Measurements from ENCODE around the gene MXRA8.
A peak's percentile ranks its signal among the peaks of the same experiment; 100 is the strongest.

MXRA8 gene

DNA sequence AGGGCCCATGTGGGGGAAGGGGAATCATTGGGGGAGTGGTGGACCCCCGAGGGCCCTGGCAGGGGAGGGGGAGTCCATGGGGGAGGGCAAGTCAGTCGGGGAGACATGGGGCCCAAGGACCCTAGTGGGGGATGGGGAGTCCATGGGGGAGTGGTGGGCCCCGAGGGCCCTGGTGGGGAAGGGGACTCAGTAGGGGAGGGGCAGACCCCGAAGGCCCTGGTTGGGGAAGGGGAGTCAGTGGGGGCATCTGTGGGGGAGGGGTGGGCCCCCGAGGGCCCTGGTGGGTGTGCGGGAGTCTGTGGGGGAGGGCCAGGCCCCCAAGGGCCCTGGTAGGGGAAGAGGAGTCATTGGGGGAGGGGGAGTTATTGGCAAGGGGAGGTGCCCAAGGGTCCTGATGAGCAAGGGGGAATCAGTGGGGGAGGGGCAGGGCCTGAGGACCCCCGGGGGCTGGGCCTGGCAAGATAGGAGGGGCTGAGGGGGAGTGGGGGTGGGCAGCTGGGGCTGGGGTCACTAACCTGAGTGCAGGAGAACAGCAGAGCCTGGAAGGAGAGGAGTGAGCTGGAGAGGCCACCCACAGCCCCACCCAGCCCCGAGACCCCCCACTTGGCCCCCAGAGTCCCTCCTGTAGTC, 2.1 kb downstream of the MXRA8 start:
- Mint-ChIP-seq H3K9me3 (no peaks in the 10 kb centered on the region), H3K4me3 (no peak overlapping the region), H3K27me3 (peaks cover 29 to 66% of the 10 kb centered on the region in 2 donors), H3K36me3 (ENCODE audit: insufficient read depth) (peaks cover 9% of the 10 kb centered on the region), H3K27ac (no peak overlapping the region), H3K4me1 (ENCODE audit: low read depth in 2 of 2) (peaks cover 0 to 12% of the 10 kb centered on the region in 2 donors)
- DNase-seq (no peak), ATAC-seq (replicated peaks) (no peak)

DNA sequence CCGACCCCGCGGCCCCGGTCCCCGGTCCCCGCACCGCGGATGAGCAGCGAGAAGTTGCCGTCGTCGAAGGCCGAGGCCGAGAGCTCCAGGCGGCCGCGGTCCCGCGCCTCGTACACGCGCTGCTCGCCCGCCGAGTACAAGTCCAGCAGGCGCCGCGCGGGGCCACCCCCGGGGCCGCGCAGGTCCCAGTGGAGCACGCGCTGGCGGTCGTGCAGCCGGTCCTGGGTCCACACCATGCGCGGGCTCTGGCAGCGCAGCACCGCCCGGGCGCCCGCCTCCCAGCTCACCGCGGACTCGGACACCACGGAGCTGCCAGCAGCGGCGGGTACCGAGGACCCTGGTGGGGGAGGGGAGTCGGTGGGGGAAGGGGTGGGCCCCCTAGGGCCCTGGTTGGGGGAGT, 2.9 kb downstream of the MXRA8 start:
- no peaks in the 10 kb centered on the region for H3K9me3 Mint-ChIP-seq
- no peak overlapping the region for H3K27ac Mint-ChIP-seq
- no peak overlapping the region for H3K4me3 Mint-ChIP-seq
- H3K36me3 Mint-ChIP-seq (ENCODE audit: insufficient read depth): peaks cover 9% of the 10 kb centered on the region
- peaks cover 23 to 58% of the 10 kb centered on the region in 2 donors for H3K27me3 Mint-ChIP-seq
- DNase-seq (no peak), ATAC-seq (replicated peaks) (no peak)
- peaks cover 0 to 7% of the 10 kb centered on the region in 2 donors for H3K4me1 Mint-ChIP-seq (ENCODE audit: low read depth in 2 of 2)

DNA sequence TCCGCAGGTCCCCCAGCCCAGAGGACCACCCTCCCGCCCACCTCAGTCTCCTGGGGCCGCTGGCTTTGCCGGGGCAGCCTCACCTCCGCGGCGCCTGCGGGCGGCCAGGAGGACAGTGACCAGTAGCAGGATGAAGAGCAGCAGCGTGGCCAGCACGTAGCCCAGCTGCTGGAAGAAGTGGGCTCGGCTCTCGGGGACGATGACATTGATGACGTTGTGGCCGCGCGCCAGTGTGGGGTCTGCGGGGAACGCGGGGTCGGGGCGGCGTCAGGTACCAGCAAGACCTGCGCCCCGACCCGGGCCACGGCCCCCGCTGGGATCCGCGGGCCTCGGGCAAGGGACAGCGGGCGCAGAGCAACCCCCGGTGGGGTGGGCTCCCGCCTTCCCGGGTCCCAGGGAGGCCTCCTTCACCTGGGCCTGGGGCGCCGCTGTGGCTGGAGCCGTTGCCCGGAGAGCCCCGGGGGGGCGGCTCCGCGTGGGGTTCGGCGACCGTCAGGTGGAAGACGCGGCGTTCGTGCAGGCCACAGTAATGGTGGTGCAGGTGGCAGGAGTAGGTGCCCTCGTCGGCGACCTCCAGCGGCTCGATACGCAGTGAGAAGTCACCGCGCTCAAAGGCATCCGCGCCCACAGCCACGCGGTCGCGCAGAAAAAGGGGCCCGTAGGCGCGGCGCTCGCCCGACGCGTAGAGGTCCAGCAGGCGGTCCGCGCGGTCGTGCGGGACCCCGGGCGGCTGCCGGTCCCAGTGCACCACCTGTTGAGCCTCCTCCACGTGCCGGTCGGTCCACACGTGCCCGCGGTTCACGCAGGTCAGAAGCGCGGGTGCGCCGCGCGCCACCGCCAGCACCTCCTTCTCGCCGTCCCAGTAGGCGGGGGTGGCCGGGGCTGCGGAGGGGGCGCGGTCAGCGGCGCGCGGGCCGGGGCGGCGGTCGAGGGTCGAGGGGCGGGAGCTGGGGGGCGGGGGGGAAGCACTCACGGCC, 3.8 kb downstream of the MXRA8 start:
- peak; percentile 38 for ATAC-seq (replicated peaks)
- Mint-ChIP-seq H3K4me1 (ENCODE audit: low read depth in 2 of 2) (peaks cover 0 to 7% of the 10 kb centered on the region in 2 donors), H3K36me3 (ENCODE audit: insufficient read depth) (peaks cover 9% of the 10 kb centered on the region), H3K27ac (no peak overlapping the region), H3K27me3 (peaks cover 23 to 56% of the 10 kb centered on the region in 2 donors), H3K4me3 (peak overlapping the region; percentile 20 to 63), H3K9me3 (no peaks in the 10 kb centered on the region)
- no peak for DNase-seq

DNA sequence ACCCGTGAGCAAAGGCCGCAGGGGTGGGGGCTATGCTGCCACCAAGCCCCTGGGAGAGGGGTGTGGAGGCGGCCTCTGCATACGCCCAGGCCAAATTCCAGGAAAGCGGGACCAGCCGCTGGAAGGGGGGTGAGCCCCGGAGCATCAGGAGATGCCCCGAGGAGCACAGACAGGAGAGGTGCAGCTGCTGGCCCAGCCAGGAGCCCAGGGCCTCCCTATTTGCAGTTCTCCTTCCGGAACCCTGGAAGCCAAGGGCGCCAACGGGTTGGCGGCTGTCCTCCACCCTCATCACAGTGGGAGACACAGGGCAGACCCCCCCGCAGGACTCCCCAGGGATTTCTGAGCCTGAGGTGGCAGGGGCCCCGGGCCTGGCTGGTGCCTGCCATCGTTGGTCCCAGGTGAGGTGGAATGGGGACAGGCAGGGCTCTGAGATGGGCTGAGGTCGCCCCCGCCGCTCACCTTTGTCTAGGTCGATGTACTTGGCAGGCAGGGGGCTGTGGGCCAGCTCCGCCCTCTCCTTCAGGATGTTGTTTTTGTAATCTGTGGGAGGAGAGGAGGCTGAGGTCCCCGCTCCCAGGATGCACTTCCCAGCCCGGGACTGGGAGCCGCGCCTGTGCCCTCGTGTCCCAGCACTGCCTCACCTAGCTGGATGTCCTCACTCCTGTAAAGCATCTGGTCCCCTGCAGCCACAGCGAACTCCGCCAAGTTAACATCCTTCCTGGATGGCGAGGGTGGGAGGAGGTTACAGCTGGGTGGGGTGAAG, 4.8 kb downstream of the MXRA8 start:
- Mint-ChIP-seq H3K4me3 (peak overlapping the region; percentile 20 to 63), H3K27ac (no peak overlapping the region), H3K4me1 (ENCODE audit: low read depth in 2 of 2) (peaks cover 0 to 3% of the 10 kb centered on the region in 2 donors), H3K9me3 (no peaks in the 10 kb centered on the region), H3K27me3 (peaks cover 18 to 47% of the 10 kb centered on the region in 2 donors), H3K36me3 (ENCODE audit: insufficient read depth) (peaks cover 9% of the 10 kb centered on the region)
- ATAC-seq (replicated peaks) (no peak), DNase-seq (no peak)

DNA sequence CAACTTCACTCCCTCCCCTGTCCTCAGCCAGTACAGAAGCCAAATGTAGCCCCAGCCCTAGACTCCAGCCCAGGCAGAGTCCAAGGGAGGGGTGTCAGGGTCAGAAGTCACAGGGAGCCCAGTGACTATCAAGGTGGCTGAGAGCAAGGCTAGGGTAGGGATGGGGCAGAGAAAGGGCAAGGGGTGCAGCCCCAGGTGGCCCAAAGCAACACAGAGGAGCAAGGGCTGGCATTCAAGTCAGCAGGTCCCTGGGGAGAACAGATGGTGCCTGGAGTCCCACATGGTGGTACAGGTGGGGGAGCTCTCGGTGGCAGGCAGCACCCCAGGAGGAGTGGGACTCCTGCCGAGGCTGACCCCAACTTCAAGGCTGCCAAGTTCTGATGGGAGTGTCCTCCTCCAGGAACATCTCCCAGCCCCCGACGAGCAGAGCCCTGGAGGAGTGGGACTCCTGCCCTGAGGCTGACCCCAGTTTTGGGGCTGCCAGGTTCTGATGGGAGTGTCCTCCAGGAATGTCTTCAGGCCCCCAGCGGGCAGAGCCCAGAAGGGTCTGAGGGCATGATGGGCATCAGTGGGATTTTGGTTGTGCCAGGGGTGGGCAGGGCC, 5.5 kb downstream of the MXRA8 start:
- Mint-ChIP-seq H3K36me3 (ENCODE audit: insufficient read depth) (peaks cover 9% of the 10 kb centered on the region), H3K4me3 (peak overlapping the region; percentile 57 to 66), H3K9me3 (no peaks in the 10 kb centered on the region), H3K27ac (no peak overlapping the region), H3K27me3 (peaks cover 11 to 40% of the 10 kb centered on the region in 2 donors), H3K4me1 (ENCODE audit: low read depth in 2 of 2) (peaks cover 0 to 3% of the 10 kb centered on the region in 2 donors)
- ATAC-seq (replicated peaks): no peak
- DNase-seq: no peak

DNA sequence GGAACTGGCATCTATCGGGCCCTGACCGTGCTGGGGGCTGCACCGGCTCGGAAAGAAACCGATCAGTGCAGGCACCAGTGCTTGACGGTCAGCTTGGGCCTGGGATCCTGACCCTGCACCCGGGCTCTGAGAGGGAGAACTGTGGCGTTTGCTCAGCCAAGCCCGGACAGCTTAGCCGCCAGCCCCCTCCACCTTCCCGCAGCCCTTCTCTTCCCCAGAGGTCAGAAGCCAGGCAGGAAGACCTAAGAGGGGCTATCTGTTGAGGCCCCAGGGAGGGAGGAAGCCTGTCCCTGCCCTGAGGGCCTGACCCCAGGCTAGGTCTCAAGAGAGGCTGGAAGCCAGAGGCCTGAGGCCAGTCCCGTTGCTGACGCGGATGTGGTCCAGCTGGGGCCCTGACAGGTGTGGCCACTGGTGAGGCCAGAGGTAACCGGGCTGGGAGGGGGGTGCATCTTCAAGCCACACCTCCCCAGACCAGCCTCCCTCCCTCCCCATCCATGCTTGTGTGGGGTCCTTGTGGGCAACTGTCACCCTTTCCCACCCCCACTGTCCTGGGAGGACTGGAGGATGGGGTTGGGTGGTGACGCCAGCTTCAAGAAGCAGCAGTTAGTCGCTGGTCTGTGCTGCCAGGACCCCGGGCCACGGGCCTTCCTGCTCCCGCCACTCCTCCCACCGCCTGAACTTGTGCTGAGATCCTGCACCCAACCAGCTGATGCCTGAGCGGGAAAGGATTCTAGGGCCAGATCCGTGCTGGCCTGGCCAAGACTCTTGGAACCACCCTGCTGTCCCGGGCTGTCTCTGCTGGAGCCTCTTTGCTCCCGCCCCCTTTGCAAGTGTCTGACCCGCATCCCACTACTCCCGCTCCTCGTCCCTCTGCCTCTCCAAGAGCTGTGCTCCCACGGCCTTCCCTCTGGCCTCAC, 6.6 kb downstream of the MXRA8 start:
- DNase-seq (no peak), ATAC-seq (replicated peaks) (no peak)
- Mint-ChIP-seq H3K36me3 (ENCODE audit: insufficient read depth) (peaks cover 9% of the 10 kb centered on the region), H3K9me3 (no peaks in the 10 kb centered on the region), H3K27ac (peak overlapping the region in 1 of 2 donors; percentile 33), H3K4me1 (ENCODE audit: low read depth in 2 of 2) (peaks cover 6 to 10% of the 10 kb centered on the region in 2 donors), H3K27me3 (peaks cover 9 to 29% of the 10 kb centered on the region in 2 donors), H3K4me3 (peak overlapping the region; percentile 57 to 66)

DNA sequence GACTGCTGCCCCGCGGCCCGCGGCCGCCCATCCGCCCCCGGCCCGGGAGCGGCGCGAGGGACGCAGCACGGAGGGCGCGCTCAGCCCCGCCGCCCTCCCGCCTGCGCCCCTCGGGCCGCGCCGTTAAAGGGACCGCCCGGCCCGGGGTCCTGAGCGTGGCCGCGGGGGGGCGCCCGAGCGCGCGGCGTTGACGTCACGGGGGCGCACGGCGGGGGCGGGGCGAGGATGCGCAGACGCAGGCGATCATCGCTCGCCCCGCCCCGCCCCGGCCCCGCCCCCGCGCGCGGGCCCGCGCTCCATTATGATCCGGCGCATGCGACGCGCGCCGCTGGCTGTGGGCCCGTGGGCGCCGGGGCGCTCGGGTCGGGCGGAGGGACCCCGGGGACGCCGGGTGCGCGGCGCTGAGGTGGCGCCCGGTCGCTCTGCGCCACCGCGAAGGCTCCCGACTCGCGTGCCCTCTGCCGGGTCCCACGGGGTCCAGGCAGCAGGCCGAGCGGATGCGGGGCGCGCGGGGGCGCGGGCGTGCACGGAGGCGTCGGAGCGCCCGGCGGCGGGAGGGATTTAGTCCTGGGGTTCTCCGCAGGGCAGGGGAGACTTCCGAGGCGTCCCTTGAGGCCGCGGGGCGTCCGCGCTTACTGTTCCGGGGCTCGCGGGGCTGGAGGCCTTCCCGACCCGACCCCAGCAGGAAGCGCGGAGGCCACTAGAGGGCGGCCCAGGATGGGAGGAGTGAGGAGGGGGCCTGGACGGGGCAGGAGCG, 8.9 kb downstream of the MXRA8 start, which contains the start of gene DVL1:
Gene DVL1, minus strand, starts transcription at position 163 of the 757 bp plus-strand sequence. CDS start 353 bp downstream, outside the sequence.
- Mint-ChIP-seq H3K27ac (peak within 1 kb of the TSS in 1 of 2 donors; percentile 6), H3K27me3 (peaks cover 9 to 26% of the 10 kb centered on the region in 2 donors), H3K4me3 (peak within 1 kb of the TSS; percentile 63 to 71), H3K4me1 (ENCODE audit: low read depth in 2 of 2) (peaks cover 8 to 13% of the 10 kb centered on the region in 2 donors), H3K36me3 (ENCODE audit: insufficient read depth) (peaks cover 9% of the 10 kb centered on the region), H3K9me3 (no peaks in the 10 kb centered on the region)
- DNase-seq: peak; percentile 64 to 75 (median 69)
- ATAC-seq (replicated peaks): peak; percentile 82

DNA sequence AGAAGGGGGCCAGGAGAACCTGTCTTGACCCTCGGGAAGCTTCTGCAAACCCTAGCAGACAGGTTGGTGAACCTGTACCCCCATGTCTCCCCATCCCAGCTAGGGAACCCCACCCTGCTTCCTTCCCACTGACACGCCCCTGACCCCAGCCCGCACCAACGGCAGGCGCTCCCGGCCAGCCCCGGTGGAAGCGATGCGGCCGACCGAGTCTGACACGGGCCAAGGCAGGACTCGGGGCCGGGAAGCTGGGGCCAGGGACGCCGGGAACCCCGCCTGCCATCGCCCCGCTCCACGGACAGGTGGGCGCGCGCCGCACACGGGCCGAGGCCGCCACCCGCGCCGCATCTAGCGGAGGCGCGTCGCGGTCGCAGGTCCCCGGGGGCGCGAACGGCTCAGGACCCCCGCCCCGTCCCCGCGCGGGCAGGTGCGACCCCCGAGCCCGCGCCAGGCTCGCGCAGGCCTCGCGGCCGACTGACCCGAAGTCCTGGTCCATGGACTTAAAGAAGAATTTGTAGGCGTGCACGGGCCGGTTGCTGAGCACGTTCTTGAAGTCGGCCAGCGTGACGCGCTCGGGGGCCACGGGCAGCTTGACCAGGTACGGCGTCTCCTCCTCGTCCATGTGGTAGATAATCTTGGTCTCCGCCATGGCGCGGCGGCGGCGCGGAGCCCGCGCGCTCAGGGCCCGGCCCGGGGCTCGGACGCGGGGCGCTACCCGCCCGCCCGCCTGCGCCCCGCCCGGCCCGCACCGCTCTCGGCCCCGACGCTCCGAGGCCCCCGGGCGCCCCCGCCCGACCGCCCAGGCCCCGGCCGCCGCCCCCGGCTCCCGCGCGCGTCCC, 9.7 kb downstream of the MXRA8 start:
- H3K27ac Mint-ChIP-seq: peak overlapping the region in 1 of 2 donors; percentile 6
- DNase-seq (no peak), ATAC-seq (replicated peaks) (peak; percentile 40)
- H3K4me1 Mint-ChIP-seq (ENCODE audit: low read depth in 2 of 2): peaks cover 8 to 14% of the 10 kb centered on the region in 2 donors
- peaks cover 9 to 19% of the 10 kb centered on the region in 2 donors for H3K27me3 Mint-ChIP-seq
- H3K36me3 Mint-ChIP-seq (ENCODE audit: insufficient read depth): peaks cover 5% of the 10 kb centered on the region
- peak overlapping the region; percentile 63 to 71 for H3K4me3 Mint-ChIP-seq
- H3K9me3 Mint-ChIP-seq: no peaks in the 10 kb centered on the region

DNA sequence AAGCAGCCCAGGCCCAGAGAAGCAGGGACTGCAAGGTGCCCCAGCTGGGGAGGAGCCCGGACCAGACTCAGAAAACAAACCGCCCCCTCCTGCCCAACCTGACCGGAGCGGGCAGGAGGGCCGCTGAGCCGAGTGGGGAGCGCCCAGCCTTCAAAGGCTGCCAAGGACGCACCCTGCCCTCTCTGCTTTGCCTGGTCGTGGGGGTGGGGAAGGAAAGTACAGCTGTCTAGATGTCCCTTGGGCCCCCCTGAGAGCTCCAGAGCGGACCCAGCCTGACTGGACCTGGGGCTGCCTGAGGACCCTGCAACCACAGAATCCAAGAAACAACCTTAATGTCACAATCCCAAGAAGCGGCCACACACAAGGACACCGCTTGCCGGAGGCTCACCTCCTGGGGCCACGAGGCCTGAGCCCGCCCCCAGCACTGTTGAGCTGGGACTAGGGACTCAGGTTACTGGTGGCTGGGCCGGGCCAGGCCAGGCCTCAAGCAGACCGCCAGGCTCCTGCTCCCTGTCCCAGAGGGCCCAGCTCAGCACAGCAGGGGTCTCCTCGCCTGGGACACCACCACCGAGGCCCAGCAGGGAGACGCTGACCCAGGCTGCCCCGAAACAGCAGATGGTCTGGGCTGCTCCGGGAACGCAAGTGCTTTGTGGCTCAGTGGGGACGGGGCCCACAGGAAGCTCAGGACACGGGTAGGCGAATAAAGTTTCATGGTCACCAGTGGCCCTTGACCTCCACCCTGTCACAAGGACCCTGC, 10.5 kb downstream of the MXRA8 start:
- Mint-ChIP-seq H3K27me3 (peaks cover 7 to 11% of the 10 kb centered on the region in 2 donors), H3K36me3 (ENCODE audit: insufficient read depth) (peaks cover 8% of the 10 kb centered on the region), H3K4me3 (peak overlapping the region; percentile 63 to 71), H3K27ac (peak overlapping the region; percentile 35 to 76), H3K4me1 (ENCODE audit: low read depth in 2 of 2) (peaks cover 8 to 18% of the 10 kb centered on the region in 2 donors), H3K9me3 (no peaks in the 10 kb centered on the region)
- DNase-seq (no peak), ATAC-seq (replicated peaks) (no peak)

DNA sequence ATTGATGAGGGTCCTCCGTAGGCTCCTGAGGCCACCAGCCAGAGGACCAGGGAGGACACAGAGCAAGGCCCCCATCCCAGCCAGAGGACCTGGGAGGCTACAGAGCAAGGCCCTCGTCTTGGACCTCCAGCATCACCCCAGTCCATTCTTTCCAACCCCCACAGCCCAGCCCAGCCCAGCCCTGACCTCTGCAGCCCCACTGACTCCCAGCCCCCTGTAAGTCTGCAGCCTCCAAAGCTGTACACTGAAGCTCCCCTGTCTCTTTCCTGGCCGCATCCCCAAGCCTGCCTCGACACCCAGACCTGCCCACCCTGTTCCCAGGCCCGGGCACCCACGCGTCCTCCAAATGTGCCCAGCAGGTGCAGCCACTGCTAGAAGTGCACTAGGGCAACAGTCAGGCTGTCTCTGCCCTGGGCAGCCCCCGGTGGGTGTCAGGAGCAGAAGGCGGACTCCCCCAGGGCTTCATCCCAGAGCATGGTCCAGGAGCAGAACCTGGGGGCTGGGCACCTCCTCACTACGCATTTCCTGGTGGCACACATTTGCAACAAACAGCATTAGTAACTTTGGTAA, 11.2 kb downstream of the MXRA8 start:
- H3K4me1 Mint-ChIP-seq (ENCODE audit: low read depth in 2 of 2): peaks cover 8 to 15% of the 10 kb centered on the region in 2 donors
- H3K36me3 Mint-ChIP-seq (ENCODE audit: insufficient read depth): peaks cover 5% of the 10 kb centered on the region
- H3K27ac Mint-ChIP-seq: peak overlapping the region; percentile 35 to 76
- ATAC-seq (replicated peaks) (no peak), DNase-seq (no peak)
- peaks cover 0 to 3% of the 10 kb centered on the region in 2 donors for H3K27me3 Mint-ChIP-seq
- no peaks in the 10 kb centered on the region for H3K9me3 Mint-ChIP-seq
- peak overlapping the region; percentile 63 to 71 for H3K4me3 Mint-ChIP-seq

Measured in effector memory CD8-positive, alpha-beta T cell (primary cell).